Mesendoderm (in vitro differentiated cells): ENCODE data around the gene TKTL2.
A peak's percentile ranks its signal among the peaks of the same experiment; 100 is the strongest.

Source experiments
- DNase-seq: peaks from one replicate; pipeline ENCODE4 v3.0.0; 2013
- H2AK5ac ChIP-seq: 2 replicates; pipeline ENCODE4 v1.6.1; 2013; ENCODE audit warnings: low read length, inconsistent platforms
- H2BK120ac ChIP-seq: 2 replicates; pipeline ENCODE4 v1.6.1; 2013; ENCODE audit warnings: low read depth, mild to moderate bottlenecking, low read length, moderate library complexity, mixed read lengths
- H2BK15ac ChIP-seq: replicated peaks from 2 replicates; pipeline ENCODE4 v1.6.1; 2013; ENCODE audit warnings: low read depth, mild to moderate bottlenecking, moderate library complexity
- H2BK5ac ChIP-seq: 2 replicates; pipeline ENCODE4 v1.6.1; 2013; ENCODE audit warnings: low read length, inconsistent platforms
- H3K18ac ChIP-seq: 2 replicates; pipeline ENCODE4 v1.6.1; 2013; ENCODE audit warnings: mild to moderate bottlenecking, low read length, mixed read lengths
- H3K23ac ChIP-seq: one replicate; pipeline ENCODE4 v1.6.1; 2013; ENCODE audit warnings: low read length
- H3K27ac ChIP-seq: 2 replicates; pipeline ENCODE4 v1.5.1; 2013; ENCODE audit warnings: low read depth, mild to moderate bottlenecking, inconsistent platforms, low read length, moderate library complexity
- H3K27me3 ChIP-seq: 2 replicates; pipeline ENCODE4 v1.6.1; 2013; ENCODE audit warnings: low read length, control low read depth, mild to moderate bottlenecking, inconsistent platforms; ENCODE audit not compliant: insufficient read depth, poor library complexity
- H3K36me3 ChIP-seq: 2 replicates; pipeline ENCODE4 v1.6.1; 2013; ENCODE audit warnings: low read length, inconsistent platforms; ENCODE audit not compliant: control insufficient read depth, insufficient read depth
- H3K4ac ChIP-seq: one replicate; pipeline ENCODE4 v1.6.1; 2013; ENCODE audit warnings: low read depth, mild to moderate bottlenecking, low read length, moderate library complexity
- H3K4me1 ChIP-seq: 2 replicates; pipeline ENCODE4 v1.6.1; 2013; ENCODE audit warnings: low read depth, low read length, inconsistent platforms; ENCODE audit not compliant: control insufficient read depth
- H3K4me2 ChIP-seq: 2 replicates; pipeline ENCODE4 v1.6.1; 2013; ENCODE audit warnings: low read length
- H3K4me3 ChIP-seq: 2 replicates; pipeline ENCODE4 v1.5.1; 2013; ENCODE audit warnings: mild to moderate bottlenecking, low read length
- H3K56ac ChIP-seq: one replicate; pipeline ENCODE4 v1.6.1; 2013; ENCODE audit warnings: low read length
- H3K79me1 ChIP-seq: 2 replicates; pipeline ENCODE4 v1.6.1; 2013; ENCODE audit warnings: low read length, inconsistent platforms
- H3K79me2 ChIP-seq: 2 replicates; pipeline ENCODE4 v1.6.1; 2013; ENCODE audit warnings: mild to moderate bottlenecking, low read length; ENCODE audit not compliant: control insufficient read depth, insufficient read depth
- H3K9ac ChIP-seq: 2 replicates; pipeline ENCODE4 v1.6.1; 2013; ENCODE audit warnings: low read length, inconsistent platforms
- H4K5ac ChIP-seq: one replicate; pipeline ENCODE4 v1.6.1; 2013; ENCODE audit warnings: low read length
- H4K8ac ChIP-seq: one replicate; pipeline ENCODE4 v1.6.1; 2013; ENCODE audit warnings: low read depth, mild to moderate bottlenecking, control low read depth, low read length, moderate library complexity
- WGBS: extraction: QIAGEN DNeasy Blood & Tissue Kit; methylation state at CpG from one replicate; pipeline ENCODE4 v1.1.7; 2013; ENCODE audit warnings: low lambda C conversion rate, missing lambda C conversion rate; ENCODE audit not compliant: insufficient coverage; ENCODE audit errors: extremely low coverage; 5-methylcytosine and 5-hydroxymethylcytosine counted together

Gene TKTL2

DNA sequence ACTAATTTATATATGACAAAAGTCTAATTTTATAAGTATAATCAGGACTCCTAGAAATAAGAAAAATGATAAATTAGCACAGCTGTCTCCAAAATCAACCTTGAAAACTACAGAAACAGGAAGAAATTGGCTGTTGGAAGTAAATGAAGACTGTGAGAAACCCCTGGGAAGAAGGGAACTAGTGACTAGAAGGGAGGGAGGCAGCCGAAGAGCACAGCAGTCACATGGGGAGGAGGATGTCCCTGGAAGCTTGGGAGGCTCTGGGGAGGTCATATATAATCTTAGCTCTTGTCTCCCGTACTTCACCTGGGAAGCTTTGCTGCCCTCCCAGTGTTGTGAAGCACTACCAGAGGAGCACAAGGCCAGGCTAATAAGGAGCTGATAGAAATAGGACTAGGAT is 12.0 kb upstream of the TKTL2 start:
- Histone ChIP-seq H3K4me3 (no peak overlapping the region), H3K9ac (no peak overlapping the region), H3K4me1 (no peaks in the 10 kb centered on the region), H2BK120ac (no peak overlapping the region), H3K79me2 (no peaks in the 10 kb centered on the region), H3K36me3 (no peaks in the 10 kb centered on the region), H3K18ac (no peak overlapping the region), H3K4ac (no peak overlapping the region), H3K23ac (no peak overlapping the region), H3K4me2 (no peak overlapping the region), H4K8ac (no peak overlapping the region), H3K79me1 (no peaks in the 10 kb centered on the region), H3K56ac (no peak overlapping the region), H2BK5ac (no peak overlapping the region), H2AK5ac (no peak overlapping the region), H3K27ac (no peak overlapping the region), H4K5ac (no peak overlapping the region), H3K27me3 (no peaks in the 10 kb centered on the region), H2BK15ac (no peak overlapping the region)
- no CpG with 5 or more reads among the region's 2 CpGs for WGBS
- DNase-seq: no peak

DNA sequence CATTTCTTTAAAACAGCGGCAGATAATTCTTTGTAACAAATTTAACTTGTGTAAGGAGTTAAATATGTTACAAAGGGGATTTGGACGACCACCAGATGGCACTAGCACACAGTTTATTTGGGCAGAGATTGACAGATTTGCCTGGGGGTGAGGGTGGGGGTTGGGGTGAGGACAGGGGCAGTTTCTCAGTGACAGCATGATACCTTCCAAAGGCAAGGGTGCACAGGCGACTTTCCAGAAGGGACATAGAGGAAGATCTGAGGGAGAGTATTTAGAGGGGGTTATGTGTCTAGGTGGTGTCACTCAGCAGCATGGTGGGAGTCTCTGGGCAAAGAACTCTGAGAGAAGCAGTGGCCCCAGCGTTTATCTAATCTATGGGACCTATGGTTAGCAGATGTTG is 11.4 kb upstream of the TKTL2 start:
- no peak overlapping the region for H3K23ac ChIP-seq
- no peaks in the 10 kb centered on the region for H3K4me1 ChIP-seq
- no peak overlapping the region for H3K4ac ChIP-seq
- H3K36me3 ChIP-seq: no peaks in the 10 kb centered on the region
- peak; percentile 78 for DNase-seq
- H4K8ac ChIP-seq: no peak overlapping the region
- H3K9ac ChIP-seq: no peak overlapping the region
- no peaks in the 10 kb centered on the region for H3K79me2 ChIP-seq
- H2AK5ac ChIP-seq: no peak overlapping the region
- H2BK15ac ChIP-seq: no peak overlapping the region
- no peak overlapping the region for H3K4me3 ChIP-seq
- no peaks in the 10 kb centered on the region for H3K27me3 ChIP-seq
- peak overlapping the region; percentile 75 for H3K18ac ChIP-seq
- no peak overlapping the region for H3K27ac ChIP-seq
- no peaks in the 10 kb centered on the region for H3K79me1 ChIP-seq
- H2BK5ac ChIP-seq: no peak overlapping the region
- no peak overlapping the region for H3K4me2 ChIP-seq
- H4K5ac ChIP-seq: no peak overlapping the region
- no CpG with 5 or more reads among the region's 4 CpGs for WGBS
- no peak overlapping the region for H3K56ac ChIP-seq
- H2BK120ac ChIP-seq: no peak overlapping the region

DNA sequence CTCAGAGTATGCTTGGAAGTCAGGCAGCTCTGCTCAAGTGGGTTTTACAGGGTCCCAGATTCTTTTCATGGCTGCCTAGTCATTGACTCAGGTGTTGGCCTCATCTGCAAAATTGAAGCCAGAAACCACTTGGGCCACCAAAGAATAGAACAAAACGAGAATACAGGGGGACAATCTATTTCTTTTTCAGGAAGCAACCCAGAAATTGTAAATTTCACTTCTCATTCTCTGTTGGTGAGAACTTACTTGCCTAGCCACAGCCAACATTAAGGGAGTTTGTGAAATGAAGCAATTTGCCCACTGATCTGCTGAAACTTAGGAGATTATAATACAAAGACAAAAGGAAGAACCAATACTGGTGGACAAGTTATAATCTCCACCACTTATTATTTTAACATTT is 8.6 kb upstream of the TKTL2 start:
- Histone ChIP-seq H3K79me1 (no peaks in the 10 kb centered on the region), H3K18ac (no peak overlapping the region), H2BK5ac (no peak overlapping the region), H3K27me3 (no peaks in the 10 kb centered on the region), H3K4ac (no peak overlapping the region), H4K8ac (no peak overlapping the region), H3K36me3 (no peaks in the 10 kb centered on the region), H4K5ac (no peak overlapping the region), H3K4me3 (no peak overlapping the region), H3K4me2 (no peak overlapping the region), H2BK15ac (no peak overlapping the region), H3K79me2 (no peaks in the 10 kb centered on the region), H3K23ac (no peak overlapping the region), H3K9ac (no peak overlapping the region), H3K4me1 (no peaks in the 10 kb centered on the region), H3K56ac (no peak overlapping the region), H2AK5ac (no peak overlapping the region), H2BK120ac (no peak overlapping the region), H3K27ac (no peak overlapping the region)
- no CpG with 5 or more reads among the region's 1 CpG for whole genome bisulfite sequencing
- no peak for DNase-seq

- H3K27ac ChIP-seq: no peak overlapping the region
- no peaks in the 10 kb centered on the region for H3K79me2 ChIP-seq
These were observed 3.3 kb upstream of the TKTL2 start for GRCh38 chr4:163476761-163477438.

GRCh38 chr4:163474027-163474426 is 473 bp upstream of the TKTL2 start:
- H3K4me3 ChIP-seq: no peak overlapping the region
- DNase-seq: no peak
- no CpG with 5 or more reads among the region's 3 CpGs for WGBS
- H3K4ac ChIP-seq: no peak overlapping the region
- H3K27ac ChIP-seq: no peak overlapping the region
- H2AK5ac ChIP-seq: no peak overlapping the region
- H3K9ac ChIP-seq: no peak overlapping the region
- no peak overlapping the region for H4K8ac ChIP-seq
- no peaks in the 10 kb centered on the region for H3K36me3 ChIP-seq
- H2BK120ac ChIP-seq: no peak overlapping the region
- H2BK5ac ChIP-seq: no peak overlapping the region
- H3K4me2 ChIP-seq: no peak overlapping the region
- H3K79me2 ChIP-seq: no peaks in the 10 kb centered on the region
- no peaks in the 10 kb centered on the region for H3K27me3 ChIP-seq
- H3K79me1 ChIP-seq: no peaks in the 10 kb centered on the region
- H4K5ac ChIP-seq: no peak overlapping the region
- no peak overlapping the region for H3K18ac ChIP-seq
- H2BK15ac ChIP-seq: no peak overlapping the region
- no peaks in the 10 kb centered on the region for H3K4me1 ChIP-seq
- no peak overlapping the region for H3K23ac ChIP-seq
- H3K56ac ChIP-seq: no peak overlapping the region

More at GRCh38 chr4:163476761-163477438, 3.3 kb upstream of the TKTL2 start:
- Histone ChIP-seq H3K23ac (no peak overlapping the region), H3K9ac (no peak overlapping the region), H2BK15ac (no peak overlapping the region), H4K8ac (no peak overlapping the region), H3K4me2 (no peak overlapping the region), H3K56ac (no peak overlapping the region), H3K27me3 (no peaks in the 10 kb centered on the region), H3K36me3 (no peaks in the 10 kb centered on the region), H3K4me3 (no peak overlapping the region), H2BK5ac (no peak overlapping the region), H3K4ac (no peak overlapping the region), H2AK5ac (no peak overlapping the region), H3K4me1 (no peaks in the 10 kb centered on the region), H3K79me1 (no peaks in the 10 kb centered on the region), H4K5ac (no peak overlapping the region), H3K18ac (no peak overlapping the region), H2BK120ac (no peak overlapping the region)
- WGBS: no CpG with 5 or more reads among the region's 5 CpGs
- DNase-seq: no peak

- DNase-seq: peak; percentile 19
- Histone ChIP-seq H2AK5ac (no peak overlapping the region), H3K9ac (no peak overlapping the region), H3K4me1 (no peaks in the 10 kb centered on the region), H4K5ac (no peak overlapping the region), H3K27ac (no peak overlapping the region), H3K36me3 (no peaks in the 10 kb centered on the region), H3K4me3 (no peak overlapping the region), H2BK15ac (no peak overlapping the region), H4K8ac (no peak overlapping the region), H3K4me2 (no peak overlapping the region), H3K4ac (no peak overlapping the region), H3K79me2 (no peaks in the 10 kb centered on the region), H2BK5ac (no peak overlapping the region), H3K56ac (no peak overlapping the region), H3K27me3 (no peaks in the 10 kb centered on the region), H3K79me1 (no peaks in the 10 kb centered on the region), H3K23ac (no peak overlapping the region), H3K18ac (no peak overlapping the region), H2BK120ac (no peak overlapping the region)
- no CpG with 5 or more reads among the region's 14 CpGs for WGBS
These were observed 424 bp downstream of the TKTL2 start for GRCh38 chr4:163473130-163473529.
